GM12892 (cell line): ENCODE data around the gene POPDC2.

Experiments
- POLR2A ChIP-seq: IDR thresholded peaks from 2 replicates; pipeline ENCODE4 v1.6.1; 2011; ENCODE audit warnings: low read depth, low read length, control low read depth
- POLR2AphosphoS5 ChIP-seq: IDR thresholded peaks from 2 replicates; pipeline ENCODE4 v1.6.1; 2011; ENCODE audit warnings: low read depth, low read length, control low read depth
- TAF1 ChIP-seq: IDR thresholded peaks from 2 replicates; pipeline ENCODE4 v1.6.1; 2011; ENCODE audit warnings: low read depth, mild to moderate bottlenecking, control low read depth, low read length, borderline replicate concordance

GRCh38 chr3:119616056-119616455, 44.3 kb downstream of the POPDC2 start:
- TF ChIP-seq POLR2AphosphoS5 (no peak), POLR2A (no peak), TAF1 (no peak)
